HG03045 (cell line): ENCODE results near the gene SPATC1L.
"Not testable (repeated sequence)": the region's sequence is repeated elsewhere in the genome, so short reads cannot be mapped to it uniquely, and the experiment has no call there.

ENCODE experiments used
- ATAC-seq: cut with Tn5 transposase; IDR thresholded peaks from one replicate; pipeline ENCODE4 v1.9.1; 2021; ENCODE audit warnings: mild to moderate bottlenecking, moderate library complexity; ENCODE audit not compliant: unreplicated experiment

The SPATC1L gene

GRCh38 chr21:46184625-46185555 is 631 bp upstream of the SPATC1L start:
- no peak for ATAC-seq

- not testable (repeated sequence) for ATAC-seq
Observed at GRCh38 chr21:46183337-46183909, 836 bp downstream of the SPATC1L start.

- ATAC-seq: no peak
Observed at GRCh38 chr21:46182548-46183336, 1.5 kb downstream of the SPATC1L start.

- ATAC-seq: no peak
Observed at GRCh38 chr21:46181953-46182547, 2.2 kb downstream of the SPATC1L start.

DNA sequence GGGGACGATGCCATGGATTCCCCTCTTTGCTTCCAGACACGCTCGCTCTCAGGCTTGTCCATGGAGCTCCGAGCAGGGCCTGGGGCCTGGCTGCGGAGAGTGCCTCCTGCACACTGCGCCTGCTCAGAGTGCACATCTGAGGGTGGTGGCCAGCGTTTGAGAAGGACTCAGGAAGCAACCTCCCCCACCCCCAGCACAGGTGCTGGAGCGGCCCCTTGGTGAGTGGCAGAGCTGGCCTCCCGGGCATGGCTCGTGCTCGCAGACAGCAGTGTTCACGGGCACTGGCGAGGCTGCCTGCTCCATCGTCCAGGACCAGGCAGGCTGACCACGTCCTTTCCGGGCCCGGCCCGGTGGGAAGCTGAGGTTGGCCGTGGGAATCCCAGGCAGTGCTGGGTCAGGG is 2.8 kb downstream of the SPATC1L start:
- ATAC-seq: no peak

DNA sequence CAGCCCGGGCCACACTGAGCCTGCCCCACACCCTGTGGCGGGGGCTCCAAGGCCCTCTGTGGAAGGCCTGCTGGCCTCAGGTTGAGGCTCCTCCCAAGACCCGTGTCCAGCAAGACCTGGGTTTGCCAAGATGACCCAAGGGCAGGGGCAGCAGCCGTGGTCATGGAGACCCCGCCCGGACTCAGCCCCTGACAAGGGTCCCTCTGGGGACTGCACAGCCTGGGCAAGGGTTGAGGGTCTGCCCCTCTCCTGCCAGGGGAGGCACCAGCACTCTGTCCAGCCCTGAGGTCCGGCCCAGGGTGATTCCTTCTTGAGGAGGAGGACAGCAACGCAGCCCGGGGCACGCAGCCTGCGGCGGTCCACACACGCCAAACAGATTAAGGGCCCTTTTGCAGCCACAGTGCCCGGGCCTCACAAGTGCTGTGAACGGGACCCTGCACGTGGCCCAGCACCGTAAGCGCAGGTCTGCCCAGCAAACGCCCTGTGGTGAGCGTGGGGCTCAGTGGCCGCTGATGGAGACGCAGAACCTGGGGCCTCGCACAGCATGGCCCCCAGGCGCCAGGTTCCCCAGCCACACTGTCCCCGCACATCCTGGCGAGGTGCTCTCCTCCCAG is 3.4 kb downstream of the SPATC1L start:
- no peak for ATAC-seq

DNA sequence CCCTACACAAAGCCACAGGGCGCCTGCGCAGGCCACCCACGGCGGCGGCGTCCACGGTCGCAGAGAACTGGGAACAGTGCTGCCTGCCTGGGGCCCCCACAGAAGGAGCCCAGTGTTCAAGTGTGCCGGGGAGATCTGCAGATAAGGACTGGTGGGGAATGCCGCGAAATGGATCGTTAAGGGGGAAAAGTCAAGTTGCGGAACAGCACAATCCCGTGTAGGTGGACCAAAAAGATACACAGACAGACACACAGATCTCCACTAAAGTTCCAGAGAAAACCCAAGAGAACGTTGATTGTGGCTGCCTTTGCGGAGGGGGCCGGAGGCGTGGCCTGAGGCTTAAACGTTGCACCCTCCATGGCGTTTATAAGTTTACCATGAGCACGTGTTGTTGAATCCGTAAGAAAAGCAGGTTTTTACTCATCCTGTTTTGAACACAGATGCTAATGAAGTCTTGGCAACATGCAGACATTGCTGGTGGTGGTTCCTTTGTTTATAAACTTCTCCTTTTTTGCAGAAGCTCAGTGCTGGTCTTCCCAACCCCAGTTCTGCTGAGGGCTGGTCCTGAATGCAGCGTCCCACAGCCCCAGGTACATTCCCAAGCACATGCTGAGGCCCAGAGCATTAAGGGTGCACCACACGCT is 4.1 kb downstream of the SPATC1L start:
- ATAC-seq: no peak

DNA sequence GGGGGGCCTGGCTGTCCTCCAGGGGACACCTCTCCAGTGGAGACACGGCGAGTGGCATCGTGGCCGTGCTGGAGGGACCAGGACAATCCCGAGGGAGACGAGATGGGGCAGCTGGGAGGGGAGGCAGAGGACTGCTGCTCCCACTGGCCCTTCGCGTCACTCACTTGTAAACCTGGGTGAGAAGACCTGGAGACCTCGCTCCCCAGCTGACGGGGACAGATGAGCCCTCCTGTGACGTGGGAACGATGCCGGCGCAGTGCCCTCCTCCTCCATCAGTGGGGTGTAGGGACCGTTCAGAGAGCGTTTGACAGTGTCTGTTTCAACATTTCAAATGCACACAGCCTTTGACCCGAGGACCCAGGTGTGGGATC is 4.6 kb downstream of the SPATC1L start:
- ATAC-seq: no peak

DNA sequence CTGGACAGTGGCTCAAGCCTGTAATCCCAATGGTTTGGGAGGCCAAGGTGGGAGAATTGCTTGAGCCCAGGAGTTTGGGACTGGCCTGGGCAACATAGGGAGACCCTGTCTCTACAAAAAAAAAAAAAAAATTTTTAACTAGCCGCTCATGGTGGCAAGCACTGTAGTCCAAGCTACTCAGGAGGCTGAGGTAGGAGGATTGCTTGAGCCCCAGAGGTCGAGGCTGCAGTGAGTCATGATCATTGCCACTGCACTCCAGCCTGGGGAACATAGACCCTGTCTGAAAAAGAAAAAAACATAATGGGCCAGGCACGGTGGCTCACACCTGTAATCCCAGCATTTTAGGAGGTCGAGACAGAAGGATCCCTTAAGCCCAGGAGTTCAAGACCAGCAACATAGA is 5.3 kb downstream of the SPATC1L start:
- ATAC-seq: no peak

DNA sequence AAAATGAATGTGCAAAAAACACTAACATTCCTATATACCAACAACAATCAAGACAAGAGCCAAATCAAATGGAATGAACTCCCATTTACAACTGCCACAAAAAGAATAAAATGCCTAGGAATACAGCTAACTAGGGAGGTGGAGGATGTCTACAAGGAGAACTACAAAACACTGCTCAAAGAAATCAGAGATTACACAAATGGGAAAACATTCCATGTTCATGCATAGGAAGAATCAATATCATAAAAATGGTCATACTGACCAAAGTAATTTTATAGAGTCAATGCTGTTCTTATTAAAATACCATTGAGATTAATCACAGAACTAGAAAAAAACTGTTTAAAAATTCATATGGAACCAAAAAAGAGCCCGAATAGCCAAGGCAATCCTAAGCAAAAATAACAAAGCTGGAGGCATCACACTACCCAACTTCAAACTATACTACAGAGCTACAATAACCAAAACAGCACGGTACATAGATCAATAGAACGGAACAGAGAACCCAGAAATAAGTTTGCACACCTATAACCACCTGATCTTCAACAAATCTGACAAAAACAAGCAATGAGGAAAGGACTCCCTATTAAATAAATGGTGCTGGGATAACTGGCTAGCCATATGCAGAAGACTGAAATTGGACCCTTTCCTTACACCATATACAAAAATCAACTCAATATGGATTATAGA is 7.7 kb downstream of the SPATC1L start:
- ATAC-seq: not testable (repeated sequence)

DNA sequence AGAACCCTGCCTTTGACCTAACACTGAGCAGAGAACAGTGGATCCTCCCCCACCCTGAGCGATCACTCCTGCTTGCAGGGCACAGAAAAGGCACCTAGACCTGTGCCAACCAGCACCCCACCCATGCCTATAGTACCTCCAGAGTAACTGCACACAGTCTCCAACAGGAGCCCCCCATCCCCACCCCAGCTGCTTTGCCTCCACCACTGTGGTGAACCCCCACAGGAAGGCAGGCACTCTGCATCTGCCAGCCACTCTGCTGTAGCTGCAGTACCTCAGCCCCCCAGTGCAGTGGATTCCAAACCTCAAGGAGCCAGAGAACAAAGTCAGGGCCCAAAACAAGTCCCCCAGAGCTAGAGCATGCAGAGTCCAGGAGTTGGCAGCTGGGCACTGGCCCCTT is 10.7 kb downstream of the SPATC1L start:
- no peak for ATAC-seq

- ATAC-seq: no peak
Observed at GRCh38 chr21:46172863-46173528, 11.3 kb downstream of the SPATC1L start.

GRCh38 chr21:46171996-46172862 is 12.0 kb downstream of the SPATC1L start:
- no peak for ATAC-seq

DNA sequence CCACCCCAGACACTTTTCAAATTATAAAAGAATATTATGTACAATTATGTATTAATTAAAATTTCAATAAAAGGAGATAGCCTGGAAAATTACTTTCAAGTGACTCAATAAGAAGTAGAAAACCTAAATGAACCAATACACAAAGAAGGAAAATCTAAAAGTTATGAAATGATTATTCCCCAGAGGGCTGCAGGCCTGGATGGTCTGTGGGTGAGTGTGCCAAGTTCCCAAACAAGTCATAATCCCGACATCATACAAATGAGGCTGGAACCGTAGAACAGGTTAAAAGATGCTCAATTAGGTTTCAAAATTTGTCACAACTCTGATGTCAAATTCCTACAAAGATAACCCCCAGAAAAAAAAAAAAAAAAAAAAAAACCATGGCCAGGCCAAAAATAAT is 12.7 kb downstream of the SPATC1L start:
- ATAC-seq: no peak

- not testable (repeated sequence) for ATAC-seq
Observed at GRCh38 chr21:46170436-46171193, 13.6 kb downstream of the SPATC1L start.

DNA sequence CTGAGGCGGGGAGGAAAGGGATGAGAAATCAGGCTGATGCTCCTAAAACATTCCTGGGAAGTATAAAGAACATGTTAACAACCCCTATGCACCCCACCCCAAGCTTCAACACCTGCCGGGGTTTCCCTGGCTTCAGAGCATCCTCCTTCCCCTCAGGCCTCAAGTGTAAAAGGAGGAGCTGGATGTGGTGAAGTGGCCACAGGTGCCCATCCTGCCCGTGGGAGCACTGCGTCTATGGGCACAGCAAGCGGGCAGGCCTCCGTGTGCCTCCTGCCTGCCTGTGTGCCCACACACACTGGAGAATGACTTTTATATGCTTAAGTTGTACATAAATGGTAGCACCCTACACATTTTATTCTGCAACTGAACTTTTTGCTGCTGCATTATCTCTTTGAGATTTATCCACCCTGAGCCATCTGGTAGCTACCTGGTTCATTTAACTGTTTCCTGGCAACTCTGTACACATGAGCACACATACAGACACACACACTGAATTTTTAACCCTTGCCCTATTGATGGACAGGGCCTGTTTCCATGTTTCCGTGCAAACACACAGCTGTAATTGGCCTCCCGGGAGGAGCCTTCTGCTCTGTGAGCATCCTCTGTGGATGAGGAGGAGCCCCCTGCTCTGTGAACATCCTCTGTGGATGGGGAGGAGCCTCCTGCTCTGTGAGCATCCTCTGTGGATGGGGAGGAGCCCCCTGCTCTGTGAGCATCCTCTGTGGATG is 15.4 kb downstream of the SPATC1L start:
- ATAC-seq: no peak

GRCh38 chr21:46168238-46168637 is 16.0 kb downstream of the SPATC1L start:
- ATAC-seq: no peak
